ENCODE data around the gene TAB2. TPM values are rescaled to one million over a fixed set of nuclear protein-coding genes. Genes with fewer than 3 reads are reported as not detected.

The TAB2 gene
- total RNA-seq, 1 experiment from 2014 or later: 55.6 TPM

- H3K36me3 Mint-ChIP-seq: no peaks in the 10 kb centered on the region
- DNase-seq (ENCODE audit: low spot score) (no peak), ATAC-seq (no peak)
- H3K9me3 Mint-ChIP-seq: no peaks in the 10 kb centered on the region
- H3K27me3 Mint-ChIP-seq (ENCODE audit: low read depth): no peaks in the 10 kb centered on the region
- no peak overlapping the region for H3K27ac Mint-ChIP-seq
- no peak overlapping the region for H3K4me3 Mint-ChIP-seq
- ChIA-PET CTCF (no interaction called here), POLR2A (no interaction called here)
- peaks cover 81% of the 10 kb centered on the region for H3K4me1 Mint-ChIP-seq
- no peak for TF ChIP-seq ZNF232 (CRISPR knock-in tag; IDR thresholded peaks at IDR 0.05)
Observed at GRCh38 chr6:149333266-149333620, 15.7 kb downstream of the TAB2 start.

DNA sequence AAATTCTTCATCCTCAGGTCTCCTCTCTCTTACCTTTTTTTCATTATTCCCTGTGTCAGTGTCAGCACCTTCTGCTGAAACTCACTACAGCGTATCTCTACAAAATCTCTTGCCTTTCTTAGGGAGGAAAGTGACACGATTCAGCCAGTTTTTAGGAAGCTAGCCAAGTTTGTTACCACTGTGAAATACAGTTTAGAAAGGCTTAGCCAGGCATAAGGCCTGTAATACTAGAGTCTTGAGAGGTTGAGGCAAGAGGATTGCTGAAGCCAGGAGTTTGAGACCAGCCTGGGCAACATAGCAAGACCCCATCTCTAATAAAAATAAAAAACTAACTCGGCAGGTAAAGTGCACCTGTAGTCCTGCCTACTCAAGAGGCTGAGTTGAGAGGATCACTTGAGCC lies 16.7 kb downstream of the TAB2 start:
- ATAC-seq (no peak), DNase-seq (ENCODE audit: low spot score) (no peak)
- H3K27ac Mint-ChIP-seq: peak overlapping the region; percentile 64; the same call in 1 of the 2 replicates
- peaks cover 6% of the 10 kb centered on the region; the same call in 1 of the 2 replicates for H3K9me3 Mint-ChIP-seq
- H3K27me3 Mint-ChIP-seq (ENCODE audit: low read depth): no peaks in the 10 kb centered on the region
- ChIA-PET CTCF (no interaction called here), POLR2A (no interaction called here)
- H3K4me1 Mint-ChIP-seq: peaks cover 76% of the 10 kb centered on the region
- H3K4me3 Mint-ChIP-seq: no peak overlapping the region
- no peak for TF ChIP-seq ZNF232 (CRISPR knock-in tag; IDR thresholded peaks at IDR 0.05)
- no peak for TF ChIP-seq ZNF396 (CRISPR knock-in tag; IDR thresholded peaks at IDR 0.05; ENCODE audit: borderline replicate concordance)
- TF ChIP-seq, protein P1, sequence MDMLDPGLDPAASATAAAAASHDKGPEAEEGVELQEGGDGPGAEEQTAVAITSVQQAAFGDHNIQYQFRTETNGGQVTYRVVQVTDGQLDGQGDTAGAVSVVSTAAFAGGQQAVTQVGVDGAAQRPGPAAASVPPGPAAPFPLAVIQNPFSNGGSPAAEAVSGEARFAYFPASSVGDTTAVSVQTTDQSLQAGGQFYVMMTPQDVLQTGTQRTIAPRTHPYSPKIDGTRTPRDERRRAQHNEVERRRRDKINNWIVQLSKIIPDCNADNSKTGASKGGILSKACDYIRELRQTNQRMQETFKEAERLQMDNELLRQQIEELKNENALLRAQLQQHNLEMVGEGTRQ (CRISPR knock-in tag; IDR thresholded peaks at IDR 0.05): no peak
- TF ChIP-seq ZNF263 (CRISPR knock-in tag; IDR thresholded peaks at IDR 0.05; ENCODE audit: low read depth): no peak
- peak; percentile 83; the same call in 1 of the 2 replicates for TF ChIP-seq ZNF121 (CRISPR knock-in tag; IDR thresholded peaks at IDR 0.05)
- no peaks in the 10 kb centered on the region; the same call in 1 of the 2 replicates for H3K36me3 Mint-ChIP-seq

DNA sequence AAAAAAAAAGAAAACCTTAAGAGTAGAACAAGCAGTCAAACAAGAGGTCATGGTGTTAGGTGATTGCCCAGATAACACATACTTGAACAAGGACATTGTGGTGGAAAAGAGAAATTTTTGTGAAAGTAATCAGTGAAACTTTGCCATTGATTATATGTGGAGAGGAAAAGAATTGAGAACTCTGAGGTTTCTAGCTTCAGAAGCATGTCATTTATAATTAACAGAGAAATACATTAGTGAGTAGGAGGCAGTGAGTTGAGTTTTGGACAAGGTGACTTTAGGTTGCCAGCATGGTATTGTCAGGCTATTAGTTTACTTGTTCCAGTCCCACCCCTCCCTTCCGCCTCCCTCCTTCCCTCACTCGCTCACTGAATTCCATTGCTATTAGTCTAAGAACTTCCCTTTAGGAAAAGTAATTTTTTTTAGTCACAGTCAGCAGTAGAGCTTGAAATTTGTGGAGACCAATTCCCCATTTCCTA lies 17.2 kb downstream of the TAB2 start:
- TF ChIP-seq GTF2I (CRISPR knock-in tag; conservative IDR thresholded peaks at IDR 0.05) (no peak), E2F5 (CRISPR knock-in tag; IDR thresholded peaks at IDR 0.05) (no peak), PRDM15 (CRISPR knock-in tag; IDR thresholded peaks at IDR 0.05) (no peak), CREM (CRISPR knock-in tag; IDR thresholded peaks at IDR 0.05) (no peak), ATF1 (CRISPR knock-in tag; IDR thresholded peaks at IDR 0.05) (no peak), ZSCAN18 (CRISPR knock-in tag; IDR thresholded peaks at IDR 0.05) (no peak), SMAD3 (CRISPR knock-in tag; IDR thresholded peaks at IDR 0.05; ENCODE audit: borderline replicate concordance) (no peak), CDX4 (CRISPR knock-in tag; IDR thresholded peaks at IDR 0.05; ENCODE audit: borderline replicate concordance) (no peak), ETV6 (CRISPR knock-in tag; IDR thresholded peaks at IDR 0.05) (no peak), ZNF232 (CRISPR knock-in tag; IDR thresholded peaks at IDR 0.05) (no peak), GABPB1 (CRISPR knock-in tag; IDR thresholded peaks at IDR 0.05) (no peak), ELF4 (CRISPR knock-in tag; IDR thresholded peaks at IDR 0.05; ENCODE audit: low read depth) (no peak), TEAD1 (CRISPR knock-in tag; IDR thresholded peaks at IDR 0.05) (no peak), IRF2 (CRISPR knock-in tag; IDR thresholded peaks at IDR 0.05; ENCODE audit: borderline replicate concordance, low read depth) (no peak)
- TF ChIP-seq, protein P2, sequence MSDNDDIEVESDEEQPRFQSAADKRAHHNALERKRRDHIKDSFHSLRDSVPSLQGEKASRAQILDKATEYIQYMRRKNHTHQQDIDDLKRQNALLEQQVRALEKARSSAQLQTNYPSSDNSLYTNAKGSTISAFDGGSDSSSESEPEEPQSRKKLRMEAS (CRISPR knock-in tag; IDR thresholded peaks at IDR 0.05): no peak
- TF ChIP-seq, protein P3, sequence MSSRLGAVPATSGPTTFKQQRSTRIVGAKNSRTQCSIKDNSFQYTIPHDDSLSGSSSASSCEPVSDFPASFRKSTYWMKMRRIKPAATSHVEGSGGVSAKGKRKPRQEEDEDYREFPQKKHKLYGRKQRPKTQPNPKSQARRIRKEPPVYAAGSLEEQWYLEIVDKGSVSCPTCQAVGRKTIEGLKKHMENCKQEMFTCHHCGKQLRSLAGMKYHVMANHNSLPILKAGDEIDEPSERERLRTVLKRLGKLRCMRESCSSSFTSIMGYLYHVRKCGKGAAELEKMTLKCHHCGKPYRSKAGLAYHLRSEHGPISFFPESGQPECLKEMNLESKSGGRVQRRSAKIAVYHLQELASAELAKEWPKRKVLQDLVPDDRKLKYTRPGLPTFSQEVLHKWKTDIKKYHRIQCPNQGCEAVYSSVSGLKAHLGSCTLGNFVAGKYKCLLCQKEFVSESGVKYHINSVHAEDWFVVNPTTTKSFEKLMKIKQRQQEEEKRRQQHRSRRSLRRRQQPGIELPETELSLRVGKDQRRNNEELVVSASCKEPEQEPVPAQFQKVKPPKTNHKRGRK (CRISPR knock-in tag; IDR thresholded peaks at IDR 0.05; ENCODE audit: borderline replicate concordance): no peak
- peak overlapping the region; percentile 18; the same call in 1 of the 2 replicates for H3K27ac Mint-ChIP-seq
- H3K4me1 Mint-ChIP-seq: peaks cover 72% of the 10 kb centered on the region
- H3K27me3 Mint-ChIP-seq (ENCODE audit: low read depth): no peaks in the 10 kb centered on the region
- no peaks in the 10 kb centered on the region; the same call in 1 of the 2 replicates for H3K36me3 Mint-ChIP-seq
- POLR2A ChIA-PET: no interaction called here
- DNase-seq (ENCODE audit: low spot score): no peak
- peak; percentile 50 for ATAC-seq
- H3K4me3 Mint-ChIP-seq: no peak overlapping the region
- peaks cover 6% of the 10 kb centered on the region; the same call in 1 of the 2 replicates for H3K9me3 Mint-ChIP-seq
- CTCF ChIA-PET: no interaction called here

Data from WTC11 (cell line).